Rectal smooth muscle tissue (tissue), 1 donor: ENCODE results near the gene LETM1.

ENCODE experiments used
- H3K27ac ChIP-seq: one replicate; pipeline ENCODE4 v1.7.0; 2013; ENCODE audit warnings: low read depth, low read length, inconsistent platforms
- H3K27me3 ChIP-seq: one replicate; pipeline ENCODE4 v1.7.0; 2013; ENCODE audit warnings: low read length; ENCODE audit not compliant: control insufficient read depth, insufficient read depth
- H3K36me3 ChIP-seq: one replicate; pipeline ENCODE4 v1.7.0; 2013; ENCODE audit warnings: low read length; ENCODE audit not compliant: control insufficient read depth, insufficient read depth
- H3K4me1 ChIP-seq: one replicate; pipeline ENCODE4 v1.7.0; 2013; ENCODE audit warnings: low read length; ENCODE audit not compliant: control insufficient read depth, insufficient read depth
- H3K4me3 ChIP-seq: one replicate; pipeline ENCODE4 v1.7.0; 2013; ENCODE audit warnings: low read length
- H3K9ac ChIP-seq: one replicate; pipeline ENCODE4 v1.7.0; 2013; ENCODE audit warnings: low read length

Gene LETM1

GRCh38 chr4:1767770-1768366 lies 88.1 kb downstream of the LETM1 start:
- no peak overlapping the region for H3K4me3 ChIP-seq
- H3K27me3 ChIP-seq = peaks cover 22% of the 10 kb centered on the region
- peaks cover 2% of the 10 kb centered on the region for H3K4me1 ChIP-seq
- no peak overlapping the region for H3K9ac ChIP-seq
- no peaks in the 10 kb centered on the region for H3K36me3 ChIP-seq
- no peak overlapping the region for H3K27ac ChIP-seq

- Histone ChIP-seq H3K36me3 (no peaks in the 10 kb centered on the region), H3K9ac (no peak overlapping the region), H3K4me3 (no peak overlapping the region), H3K27ac (no peak overlapping the region), H3K27me3 (peaks cover 22% of the 10 kb centered on the region), H3K4me1 (peaks cover 2% of the 10 kb centered on the region)
Observed at GRCh38 chr4:1767061-1767769, 88.7 kb downstream of the LETM1 start.

GRCh38 chr4:1766106-1767060 lies 89.6 kb downstream of the LETM1 start:
- no peak overlapping the region for H3K9ac ChIP-seq
- H3K4me3 ChIP-seq = no peak overlapping the region
- H3K4me1 ChIP-seq = peaks cover 2% of the 10 kb centered on the region
- peaks cover 22% of the 10 kb centered on the region for H3K27me3 ChIP-seq
- H3K36me3 ChIP-seq = no peaks in the 10 kb centered on the region
- H3K27ac ChIP-seq = no peak overlapping the region

- Histone ChIP-seq H3K36me3 (no peaks in the 10 kb centered on the region), H3K4me3 (no peak overlapping the region), H3K27ac (no peak overlapping the region), H3K9ac (no peak overlapping the region), H3K27me3 (peaks cover 19% of the 10 kb centered on the region), H3K4me1 (peaks cover 2% of the 10 kb centered on the region)
Observed at GRCh38 chr4:1765409-1766072, 90.4 kb downstream of the LETM1 start.

- peaks cover 19% of the 10 kb centered on the region for H3K27me3 ChIP-seq
Observed at GRCh38 chr4:1764670-1765069, 91.3 kb downstream of the LETM1 start.

GRCh38 chr4:1763550-1764080 lies 92.3 kb downstream of the LETM1 start:
- H3K36me3 ChIP-seq = no peaks in the 10 kb centered on the region
- no peak overlapping the region for H3K9ac ChIP-seq
- H3K4me1 ChIP-seq = peaks cover 2% of the 10 kb centered on the region
- peaks cover 17% of the 10 kb centered on the region for H3K27me3 ChIP-seq
- H3K27ac ChIP-seq = no peak overlapping the region
- no peak overlapping the region for H3K4me3 ChIP-seq

More at GRCh38 chr4:1764670-1765069, 91.3 kb downstream of the LETM1 start:
- no peak overlapping the region for H3K9ac ChIP-seq
- no peaks in the 10 kb centered on the region for H3K36me3 ChIP-seq
- peaks cover 2% of the 10 kb centered on the region for H3K4me1 ChIP-seq
- H3K4me3 ChIP-seq = no peak overlapping the region
- no peak overlapping the region for H3K27ac ChIP-seq

- H3K4me3 ChIP-seq = no peak overlapping the region
- H3K4me1 ChIP-seq = peaks cover 2% of the 10 kb centered on the region
- peaks cover 14% of the 10 kb centered on the region for H3K27me3 ChIP-seq
Observed at GRCh38 chr4:1763070-1763549, 92.8 kb downstream of the LETM1 start.

GRCh38 chr4:1762264-1763010 lies 93.5 kb downstream of the LETM1 start:
- peaks cover 11% of the 10 kb centered on the region for H3K27me3 ChIP-seq
- H3K4me3 ChIP-seq = no peak overlapping the region
- H3K4me1 ChIP-seq = peaks cover 2% of the 10 kb centered on the region
- no peak overlapping the region for H3K9ac ChIP-seq
- H3K27ac ChIP-seq = no peak overlapping the region
- no peaks in the 10 kb centered on the region for H3K36me3 ChIP-seq

More at GRCh38 chr4:1763070-1763549, 92.8 kb downstream of the LETM1 start:
- Histone ChIP-seq H3K36me3 (no peaks in the 10 kb centered on the region), H3K9ac (no peak overlapping the region), H3K27ac (no peak overlapping the region)
